ENCODE measurements around the gene TBCD. TPM values are rescaled to one million over a fixed set of nuclear protein-coding genes. Genes with fewer than 3 reads are reported as not detected.

TBCD gene
- total and polyA plus RNA-seq, 9 of the 15 experiments (the other 6 are each of a cell fraction or from before 2014, with no cell fraction given): 8.9 to 98.5 (median 28.0) TPM

DNA sequence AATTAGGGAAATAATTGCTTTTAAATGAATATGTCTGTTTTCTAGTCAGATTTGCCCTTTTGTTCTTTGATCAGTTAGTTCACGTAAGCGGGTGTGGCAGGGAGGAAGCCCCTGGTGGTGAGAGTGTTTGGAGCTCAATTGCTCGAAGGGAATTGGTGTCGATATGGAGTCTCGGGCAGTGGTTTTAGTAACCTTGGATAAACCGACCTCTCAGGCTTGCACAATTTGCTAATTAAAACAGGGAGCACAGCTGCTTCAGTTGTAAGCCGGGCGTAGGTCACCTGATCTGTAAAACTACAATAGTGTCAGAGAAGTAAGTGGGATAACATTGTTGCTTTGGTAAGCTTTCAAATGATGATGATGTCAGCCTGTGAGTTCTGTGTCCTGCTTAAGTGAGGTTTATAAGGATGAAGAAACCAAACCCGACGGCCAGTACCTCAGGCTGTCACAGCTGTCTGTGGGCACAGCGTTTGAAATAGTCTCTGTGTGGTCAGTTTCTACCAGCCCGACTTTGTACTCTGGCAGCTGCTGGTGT is 85.0 kb downstream of the TBCD start:
- no peak overlapping the region for H3K4me3 ChIP-seq
- no peak overlapping the region for H3K9ac ChIP-seq (ENCODE audit: insufficient read depth in 1 of 2, low read depth in 2 of 2, low read length in 2 of 2)
- TF ChIP-seq EHMT2 (IDR thresholded peaks at IDR 0.05): no peak
- TF ChIP-seq NFE2 (IDR thresholded peaks at IDR 0.05; ENCODE audit: low read depth): no peak
- TF ChIP-seq, protein P1, sequence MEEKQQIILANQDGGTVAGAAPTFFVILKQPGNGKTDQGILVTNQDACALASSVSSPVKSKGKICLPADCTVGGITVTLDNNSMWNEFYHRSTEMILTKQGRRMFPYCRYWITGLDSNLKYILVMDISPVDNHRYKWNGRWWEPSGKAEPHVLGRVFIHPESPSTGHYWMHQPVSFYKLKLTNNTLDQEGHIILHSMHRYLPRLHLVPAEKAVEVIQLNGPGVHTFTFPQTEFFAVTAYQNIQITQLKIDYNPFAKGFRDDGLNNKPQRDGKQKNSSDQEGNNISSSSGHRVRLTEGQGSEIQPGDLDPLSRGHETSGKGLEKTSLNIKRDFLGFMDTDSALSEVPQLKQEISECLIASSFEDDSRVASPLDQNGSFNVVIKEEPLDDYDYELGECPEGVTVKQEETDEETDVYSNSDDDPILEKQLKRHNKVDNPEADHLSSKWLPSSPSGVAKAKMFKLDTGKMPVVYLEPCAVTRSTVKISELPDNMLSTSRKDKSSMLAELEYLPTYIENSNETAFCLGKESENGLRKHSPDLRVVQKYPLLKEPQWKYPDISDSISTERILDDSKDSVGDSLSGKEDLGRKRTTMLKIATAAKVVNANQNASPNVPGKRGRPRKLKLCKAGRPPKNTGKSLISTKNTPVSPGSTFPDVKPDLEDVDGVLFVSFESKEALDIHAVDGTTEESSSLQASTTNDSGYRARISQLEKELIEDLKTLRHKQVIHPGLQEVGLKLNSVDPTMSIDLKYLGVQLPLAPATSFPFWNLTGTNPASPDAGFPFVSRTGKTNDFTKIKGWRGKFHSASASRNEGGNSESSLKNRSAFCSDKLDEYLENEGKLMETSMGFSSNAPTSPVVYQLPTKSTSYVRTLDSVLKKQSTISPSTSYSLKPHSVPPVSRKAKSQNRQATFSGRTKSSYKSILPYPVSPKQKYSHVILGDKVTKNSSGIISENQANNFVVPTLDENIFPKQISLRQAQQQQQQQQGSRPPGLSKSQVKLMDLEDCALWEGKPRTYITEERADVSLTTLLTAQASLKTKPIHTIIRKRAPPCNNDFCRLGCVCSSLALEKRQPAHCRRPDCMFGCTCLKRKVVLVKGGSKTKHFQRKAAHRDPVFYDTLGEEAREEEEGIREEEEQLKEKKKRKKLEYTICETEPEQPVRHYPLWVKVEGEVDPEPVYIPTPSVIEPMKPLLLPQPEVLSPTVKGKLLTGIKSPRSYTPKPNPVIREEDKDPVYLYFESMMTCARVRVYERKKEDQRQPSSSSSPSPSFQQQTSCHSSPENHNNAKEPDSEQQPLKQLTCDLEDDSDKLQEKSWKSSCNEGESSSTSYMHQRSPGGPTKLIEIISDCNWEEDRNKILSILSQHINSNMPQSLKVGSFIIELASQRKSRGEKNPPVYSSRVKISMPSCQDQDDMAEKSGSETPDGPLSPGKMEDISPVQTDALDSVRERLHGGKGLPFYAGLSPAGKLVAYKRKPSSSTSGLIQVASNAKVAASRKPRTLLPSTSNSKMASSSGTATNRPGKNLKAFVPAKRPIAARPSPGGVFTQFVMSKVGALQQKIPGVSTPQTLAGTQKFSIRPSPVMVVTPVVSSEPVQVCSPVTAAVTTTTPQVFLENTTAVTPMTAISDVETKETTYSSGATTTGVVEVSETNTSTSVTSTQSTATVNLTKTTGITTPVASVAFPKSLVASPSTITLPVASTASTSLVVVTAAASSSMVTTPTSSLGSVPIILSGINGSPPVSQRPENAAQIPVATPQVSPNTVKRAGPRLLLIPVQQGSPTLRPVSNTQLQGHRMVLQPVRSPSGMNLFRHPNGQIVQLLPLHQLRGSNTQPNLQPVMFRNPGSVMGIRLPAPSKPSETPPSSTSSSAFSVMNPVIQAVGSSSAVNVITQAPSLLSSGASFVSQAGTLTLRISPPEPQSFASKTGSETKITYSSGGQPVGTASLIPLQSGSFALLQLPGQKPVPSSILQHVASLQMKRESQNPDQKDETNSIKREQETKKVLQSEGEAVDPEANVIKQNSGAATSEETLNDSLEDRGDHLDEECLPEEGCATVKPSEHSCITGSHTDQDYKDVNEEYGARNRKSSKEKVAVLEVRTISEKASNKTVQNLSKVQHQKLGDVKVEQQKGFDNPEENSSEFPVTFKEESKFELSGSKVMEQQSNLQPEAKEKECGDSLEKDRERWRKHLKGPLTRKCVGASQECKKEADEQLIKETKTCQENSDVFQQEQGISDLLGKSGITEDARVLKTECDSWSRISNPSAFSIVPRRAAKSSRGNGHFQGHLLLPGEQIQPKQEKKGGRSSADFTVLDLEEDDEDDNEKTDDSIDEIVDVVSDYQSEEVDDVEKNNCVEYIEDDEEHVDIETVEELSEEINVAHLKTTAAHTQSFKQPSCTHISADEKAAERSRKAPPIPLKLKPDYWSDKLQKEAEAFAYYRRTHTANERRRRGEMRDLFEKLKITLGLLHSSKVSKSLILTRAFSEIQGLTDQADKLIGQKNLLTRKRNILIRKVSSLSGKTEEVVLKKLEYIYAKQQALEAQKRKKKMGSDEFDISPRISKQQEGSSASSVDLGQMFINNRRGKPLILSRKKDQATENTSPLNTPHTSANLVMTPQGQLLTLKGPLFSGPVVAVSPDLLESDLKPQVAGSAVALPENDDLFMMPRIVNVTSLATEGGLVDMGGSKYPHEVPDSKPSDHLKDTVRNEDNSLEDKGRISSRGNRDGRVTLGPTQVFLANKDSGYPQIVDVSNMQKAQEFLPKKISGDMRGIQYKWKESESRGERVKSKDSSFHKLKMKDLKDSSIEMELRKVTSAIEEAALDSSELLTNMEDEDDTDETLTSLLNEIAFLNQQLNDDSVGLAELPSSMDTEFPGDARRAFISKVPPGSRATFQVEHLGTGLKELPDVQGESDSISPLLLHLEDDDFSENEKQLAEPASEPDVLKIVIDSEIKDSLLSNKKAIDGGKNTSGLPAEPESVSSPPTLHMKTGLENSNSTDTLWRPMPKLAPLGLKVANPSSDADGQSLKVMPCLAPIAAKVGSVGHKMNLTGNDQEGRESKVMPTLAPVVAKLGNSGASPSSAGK (IDR thresholded peaks at IDR 0.05): no peak
- TF ChIP-seq ZNF696 (CRISPR knock-in tag; conservative IDR thresholded peaks at IDR 0.05): no peak
- TF ChIP-seq, protein P2, sequence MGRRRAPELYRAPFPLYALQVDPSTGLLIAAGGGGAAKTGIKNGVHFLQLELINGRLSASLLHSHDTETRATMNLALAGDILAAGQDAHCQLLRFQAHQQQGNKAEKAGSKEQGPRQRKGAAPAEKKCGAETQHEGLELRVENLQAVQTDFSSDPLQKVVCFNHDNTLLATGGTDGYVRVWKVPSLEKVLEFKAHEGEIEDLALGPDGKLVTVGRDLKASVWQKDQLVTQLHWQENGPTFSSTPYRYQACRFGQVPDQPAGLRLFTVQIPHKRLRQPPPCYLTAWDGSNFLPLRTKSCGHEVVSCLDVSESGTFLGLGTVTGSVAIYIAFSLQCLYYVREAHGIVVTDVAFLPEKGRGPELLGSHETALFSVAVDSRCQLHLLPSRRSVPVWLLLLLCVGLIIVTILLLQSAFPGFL (CRISPR knock-in tag; IDR thresholded peaks at IDR 0.05): no peak
- TF ChIP-seq ARID3B (CRISPR knock-in tag; IDR thresholded peaks at IDR 0.05; ENCODE audit: borderline replicate concordance): no peak
- 86% methylated on average over 12 of the region's 12 CpGs for WGBS (ENCODE audit: insufficient coverage, low coverage, missing lambda C conversion rate)
- H3K4me1 ChIP-seq (replicated peaks in 1 of 2; ENCODE audit: control insufficient read depth in 2 of 2, insufficient read depth in 2 of 2, low read length in 2 of 2): peaks cover 0 to 18% of the 10 kb centered on the region in 2 experiments; a peak in 2 of 5 replicates
- H3K79me2 ChIP-seq (ENCODE audit: control insufficient read depth, insufficient read depth, low read length): no peaks in the 10 kb centered on the region
- no peaks in the 10 kb centered on the region for H3K9me1 ChIP-seq (ENCODE audit: control insufficient read depth, insufficient read depth, low read length)
- no peak overlapping the region for H2AFZ ChIP-seq (ENCODE audit: low read depth, low read length)
- BruUV-seq (replicated peaks): no TSS peak
- DNase-seq (ENCODE audit: extremely low read depth in 1 of 4, low spot score in 3 of 4) (peak in 2 of 4 experiments; percentile 42 to 53), ATAC-seq (no peak), FAIRE-seq (peak; percentile 62)
- in situ Hi-C loops (cut with MboI): no loop called here
- H4K20me1 ChIP-seq (replicated peaks; ENCODE audit: control insufficient read depth, insufficient read depth, low read length): no peaks in the 10 kb centered on the region
- no peak overlapping the region for H3K27ac ChIP-seq (ENCODE audit: extremely low read depth, low read depth, low read length)
- peaks cover 22% of the 10 kb centered on the region for H3K36me3 ChIP-seq (ENCODE audit: control insufficient read depth, insufficient read depth, low read length)
- no peaks in the 10 kb centered on the region for H3K9me3 ChIP-seq (replicated peaks; ENCODE audit: control insufficient read depth, insufficient read depth, low read depth, low read length)
- intact Hi-C loops (cut with micrococcal nuclease): no loop called here
- CTCF ChIA-PET (ENCODE audit: low intra/inter-chr PET ratio): interaction anchor here (0.7 kb wide), 1 partner anchor 16 kb away, joined by 4 read pairs; no protein-coding TSS in a partner anchor
- POLR2A ChIA-PET: no interaction called here
- H3K27me3 ChIP-seq (ENCODE audit: control insufficient read depth in 2 of 2, insufficient read depth in 2 of 2, low read length in 2 of 2): no peaks in the 10 kb centered on the region
- H3K4me2 ChIP-seq (ENCODE audit: insufficient read depth, low read length): no peak overlapping the region
